Stimulated activated CD4-positive, alpha-beta T cell treated with anti-CD3 and anti-CD28 coated beads, TNF-alpha, amount 100 ng/mL, for 48 hours (primary cell): ENCODE data around the gene KRTAP10-12.

Experiments used
- DNase-seq, 3 donors: peaks; one replicate each; pipeline ENCODE4 v3.0.0-alpha.2; 2020; ENCODE audit warnings: low read depth in 3 of 3

The KRTAP10-12 gene

DNA sequence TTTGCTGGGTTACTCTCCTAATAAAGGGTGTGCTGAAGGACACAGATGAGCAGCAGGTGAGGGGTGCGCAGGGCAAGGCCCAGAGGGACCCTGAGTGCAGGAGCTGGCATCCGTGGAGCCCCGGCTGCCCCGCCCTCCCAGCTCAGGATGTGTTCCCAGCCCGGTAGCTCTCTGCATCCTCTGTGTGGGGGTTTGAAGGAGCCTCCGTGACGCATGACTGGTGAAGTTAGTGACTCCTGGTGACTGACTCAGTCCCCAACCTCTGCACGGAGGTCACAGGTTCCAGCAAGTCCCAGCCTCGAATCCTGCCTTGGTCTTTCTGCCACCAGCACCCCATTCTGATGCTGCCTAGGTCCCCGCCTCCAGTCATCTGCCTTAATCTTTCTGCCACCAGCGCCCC lies 36.0 kb downstream of the KRTAP10-12 start:
- no peak for DNase-seq

DNA sequence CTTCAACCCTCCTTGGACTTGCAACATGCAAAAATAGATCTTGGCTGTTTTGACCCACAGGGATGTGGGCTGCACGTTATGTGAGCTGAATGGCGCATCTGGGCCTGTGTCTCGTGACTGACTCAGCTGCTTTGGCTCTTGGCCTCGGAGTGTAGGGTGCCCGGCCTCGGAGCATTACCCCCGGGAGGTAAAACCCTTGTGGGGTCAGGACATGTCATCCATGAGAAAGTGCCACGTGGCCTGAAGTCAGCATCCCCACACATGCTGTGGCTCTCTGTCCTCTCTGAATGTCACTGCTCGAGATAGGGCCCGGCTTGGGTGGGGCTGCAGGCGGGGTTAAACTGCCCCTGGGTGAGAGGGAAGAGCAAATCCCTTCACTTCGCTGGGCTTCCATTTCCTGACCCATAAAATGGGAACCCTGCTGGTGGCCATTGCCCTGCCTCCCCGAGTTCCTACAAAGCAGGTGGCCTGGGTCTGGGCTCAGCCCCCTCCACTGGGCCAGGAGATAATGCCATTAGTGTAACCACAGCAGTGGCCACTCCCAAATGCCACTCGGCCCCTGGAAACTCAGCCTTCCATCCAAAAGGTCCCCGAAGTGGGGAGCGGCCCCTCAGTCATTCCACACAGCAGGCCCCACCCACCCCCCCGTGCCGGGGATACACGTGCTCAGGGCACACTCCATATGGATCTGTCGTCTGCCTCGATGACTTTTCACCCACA lies 37.2 kb downstream of the KRTAP10-12 start:
- DNase-seq = no peak

DNA sequence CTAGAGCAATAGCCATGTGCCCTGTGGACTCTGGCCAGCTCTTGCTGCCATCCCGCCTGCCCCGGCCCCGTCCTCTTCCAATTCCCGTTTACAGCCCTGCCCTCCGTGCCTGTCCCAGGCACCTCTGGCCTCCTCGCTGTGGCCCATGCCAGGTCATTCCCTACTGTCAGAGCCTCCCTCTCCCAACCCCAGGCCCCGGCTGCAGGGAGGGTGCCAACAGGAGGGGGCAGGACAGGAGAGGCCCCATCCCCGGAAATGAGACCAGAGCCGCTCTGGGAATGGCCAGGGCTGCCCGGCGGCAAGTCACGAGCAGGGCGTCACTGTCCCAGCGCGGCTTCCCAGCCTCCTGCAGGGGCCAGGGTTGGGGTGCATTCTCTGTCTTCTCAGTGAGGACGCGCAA lies 37.9 kb downstream of the KRTAP10-12 start:
- DNase-seq = no peak

DNA sequence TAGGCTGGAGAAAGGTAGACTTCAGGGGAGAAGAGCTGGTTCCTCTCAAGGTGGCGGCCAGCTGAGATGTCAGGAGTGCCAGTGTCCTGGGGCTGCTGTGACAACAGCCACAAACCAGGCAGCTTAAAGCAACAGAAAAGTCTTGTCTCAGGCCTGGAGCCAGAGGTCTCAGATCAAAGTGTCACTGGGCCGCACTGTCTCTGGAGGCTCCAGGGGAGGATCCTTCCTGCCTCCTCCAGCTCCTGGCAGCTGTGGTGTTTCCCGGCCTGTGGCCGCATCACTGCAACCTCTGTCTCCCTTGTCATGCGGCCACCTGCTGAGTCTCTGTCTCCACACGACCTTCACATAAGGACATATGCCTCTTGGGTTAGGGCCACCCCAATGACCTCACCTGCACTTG lies 38.8 kb downstream of the KRTAP10-12 start:
- DNase-seq = no peak

DNA sequence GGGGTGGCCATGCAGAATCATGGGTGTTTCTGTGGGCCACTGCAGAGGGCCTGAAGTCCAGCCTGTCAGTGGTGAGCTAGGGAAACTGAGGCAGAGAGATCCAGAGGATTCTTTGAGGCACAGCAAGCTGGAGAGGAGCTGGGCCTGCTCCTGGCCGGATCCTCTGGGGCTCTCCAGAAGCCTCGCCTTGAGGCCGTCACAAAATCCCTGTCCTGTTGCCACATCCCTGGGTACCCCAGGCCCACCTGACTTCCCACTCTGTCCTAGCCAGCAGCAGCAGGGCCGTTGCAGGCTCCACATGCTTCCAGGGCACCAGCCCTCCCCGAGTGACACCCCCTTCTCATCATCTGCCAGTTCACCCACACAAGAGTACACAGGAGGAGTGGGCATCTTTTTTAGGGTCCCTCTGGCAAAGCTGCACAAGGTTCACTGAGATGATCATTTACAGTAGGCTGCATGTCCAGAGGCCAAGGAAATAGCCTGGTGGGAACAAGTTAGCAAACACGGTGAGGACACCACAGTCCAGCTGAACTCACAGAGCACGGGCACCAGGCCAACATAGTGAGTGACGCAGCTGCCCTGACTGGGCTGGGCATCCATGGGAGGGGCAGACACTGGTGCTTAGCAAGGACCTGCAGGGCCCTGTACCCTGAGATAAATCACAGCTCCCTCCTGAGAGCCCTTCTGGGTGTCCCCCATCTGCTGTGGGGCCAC lies 39.5 kb downstream of the KRTAP10-12 start:
- DNase-seq = no peak

DNA sequence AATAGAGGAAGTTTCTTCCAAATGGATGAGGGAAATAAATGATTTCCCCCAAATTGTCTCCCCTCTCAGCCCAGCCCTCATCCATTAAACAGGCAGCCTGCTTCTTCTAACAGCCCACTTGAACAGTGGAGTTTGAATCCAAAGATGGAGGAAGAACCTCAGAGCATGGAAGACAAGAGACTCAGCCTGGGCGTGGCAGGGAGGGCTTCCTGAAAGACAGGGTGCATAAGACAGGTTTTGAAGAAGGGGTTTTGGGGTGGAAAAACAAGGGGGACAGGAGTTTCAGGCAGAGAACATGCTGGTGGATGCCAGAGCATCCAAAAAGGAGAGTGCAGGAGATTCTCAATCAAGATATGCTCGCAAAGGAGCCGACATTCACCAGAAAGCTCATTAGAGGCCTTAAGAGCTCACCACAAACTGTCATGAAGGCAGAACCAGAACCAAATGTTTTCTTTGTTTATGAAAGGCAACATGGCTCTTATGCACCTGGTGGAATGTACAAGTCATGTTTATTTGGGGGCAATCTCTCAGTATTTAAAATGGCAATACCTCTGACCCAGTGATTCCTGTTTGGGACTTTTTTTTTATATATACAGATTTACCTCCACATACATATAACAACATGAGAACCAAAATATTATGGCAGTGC lies 40.9 kb downstream of the KRTAP10-12 start:
- DNase-seq = no peak

DNA sequence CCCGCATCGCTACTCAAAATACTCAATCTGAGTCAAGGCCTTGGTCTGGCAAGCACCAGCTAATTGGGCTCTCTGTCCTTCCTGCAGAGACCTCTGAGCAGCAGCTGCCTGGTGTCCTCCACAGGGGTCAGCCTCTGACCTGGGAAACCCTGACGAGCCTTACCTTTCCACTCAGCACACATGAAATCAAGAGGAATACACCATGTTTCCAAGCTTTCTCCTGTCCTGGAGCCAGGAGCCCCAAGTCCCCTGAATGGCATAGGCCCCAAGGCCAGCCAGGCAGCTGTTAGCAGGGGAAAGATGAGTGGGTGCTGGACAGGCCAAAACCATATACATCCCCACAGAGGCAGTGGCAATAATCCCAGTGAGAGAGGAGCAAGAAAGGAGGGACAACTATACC lies 41.6 kb downstream of the KRTAP10-12 start:
- no peak for DNase-seq

DNA sequence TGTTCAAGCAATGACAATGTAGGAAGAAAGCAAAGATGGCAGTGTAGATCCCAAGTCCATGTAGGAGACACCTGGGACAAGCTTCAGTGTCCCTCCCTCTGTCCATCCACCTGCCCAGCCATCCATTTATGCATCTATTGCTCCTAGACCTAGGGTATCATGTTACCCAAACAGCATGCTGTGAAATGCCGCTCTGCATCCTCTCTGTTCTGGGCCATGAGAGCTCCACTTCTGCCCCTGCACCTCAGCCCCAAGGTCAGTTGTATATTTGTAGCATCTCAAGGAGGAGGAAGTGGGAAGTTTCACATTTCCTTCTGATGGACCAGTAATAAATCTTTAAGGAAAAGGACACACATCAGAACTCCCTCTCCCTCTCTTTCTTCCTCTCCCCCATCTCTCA lies 42.3 kb downstream of the KRTAP10-12 start:
- no peak for DNase-seq

DNA sequence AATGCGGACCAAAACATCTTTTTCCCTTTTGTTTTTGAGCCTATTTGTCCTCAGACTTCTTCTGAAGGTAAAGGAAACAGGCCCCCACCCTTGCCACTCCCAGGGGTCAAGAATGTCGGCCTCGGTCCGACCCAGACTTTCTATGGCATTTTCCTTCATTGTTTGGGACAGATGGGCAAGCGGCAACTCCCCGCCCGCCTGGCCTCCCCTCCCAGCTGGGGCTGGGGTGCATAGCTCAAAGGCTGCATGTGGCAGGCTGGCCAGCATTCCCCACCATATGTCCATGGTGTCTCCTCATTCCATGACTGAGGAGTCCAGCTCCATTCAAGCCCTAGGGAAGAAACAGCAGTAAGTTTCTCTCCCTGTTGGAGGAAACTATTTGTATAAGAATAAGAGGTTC lies 43.8 kb downstream of the KRTAP10-12 start:
- no peak for DNase-seq

DNA sequence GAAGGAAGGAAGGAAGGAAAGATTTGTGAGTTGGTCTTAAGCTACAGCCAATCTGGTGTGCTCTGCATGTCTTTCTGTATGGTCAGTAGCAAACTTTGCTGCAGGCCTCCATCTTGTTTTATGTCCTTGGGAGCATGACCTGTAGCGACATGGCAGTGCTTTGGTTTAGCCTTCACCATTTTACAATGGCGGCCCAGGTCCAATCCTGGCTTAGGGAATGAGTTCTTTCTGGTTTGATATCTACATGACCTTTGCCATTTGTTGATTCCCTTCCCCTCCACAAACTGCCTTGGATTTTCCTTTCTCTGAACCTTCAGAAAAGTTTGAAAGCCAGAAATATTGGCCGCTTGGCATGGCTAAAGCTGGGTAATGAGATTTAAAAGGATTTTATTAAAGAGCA lies 44.9 kb downstream of the KRTAP10-12 start:
- no peak for DNase-seq

DNA sequence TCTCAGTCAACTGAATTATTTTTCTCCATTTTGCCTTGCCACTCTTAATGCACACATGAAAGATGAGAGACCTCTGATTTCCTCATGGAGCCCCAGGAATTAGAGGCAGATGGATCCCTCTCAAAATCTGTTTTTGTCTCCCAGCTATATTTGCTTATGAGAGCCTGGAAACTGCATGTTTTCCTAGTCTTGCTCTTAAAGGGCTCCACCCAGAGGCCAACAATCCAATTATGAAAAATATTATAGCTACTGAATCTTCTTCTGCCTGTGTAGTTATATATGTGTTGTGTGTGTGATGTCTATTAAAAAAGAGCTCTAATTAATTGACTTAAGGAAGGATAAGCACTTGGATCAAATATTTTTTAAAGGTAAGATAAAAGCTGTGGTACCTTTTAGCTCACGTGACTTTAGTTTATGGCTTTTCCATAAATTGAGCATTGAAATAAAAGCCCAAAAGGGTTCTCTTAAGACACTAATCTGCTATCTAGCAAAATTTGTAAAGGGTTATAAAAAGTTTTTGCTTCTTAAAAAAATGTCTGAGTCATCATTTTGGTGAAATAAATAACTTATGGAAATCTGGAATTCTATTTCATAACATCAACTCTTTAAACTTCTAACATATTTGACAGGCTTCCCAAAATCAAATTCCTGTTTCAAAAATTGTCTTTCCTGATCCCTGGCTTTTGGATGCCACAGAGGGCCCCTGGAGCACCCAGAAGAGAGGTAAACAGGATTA lies 45.6 kb downstream of the KRTAP10-12 start:
- no peak for DNase-seq
